Adipocyte (in vitro differentiated cells): Measurements from ENCODE around the gene MYO1D.
"Not testable (repeated sequence)": the region's sequence is repeated elsewhere in the genome, so short reads cannot be mapped to it uniquely, and the experiment has no call there.

Experiments used
- DNase-seq: peaks from one replicate; pipeline ENCODE4 v3.0.0-alpha.2; 2015; ENCODE audit warnings: low read depth
- H3K27me3 ChIP-seq: replicated peaks from 2 replicates; pipeline ENCODE4 v1.7.0; 2013; ENCODE audit warnings: mild to moderate bottlenecking, low read length, moderate library complexity; ENCODE audit not compliant: control insufficient read depth, insufficient read depth
- H3K36me3 ChIP-seq: 2 replicates; pipeline ENCODE4 v1.7.0; 2013; ENCODE audit warnings: low read length, mild to moderate bottlenecking, moderate library complexity; ENCODE audit not compliant: control insufficient read depth, insufficient read depth, severe bottlenecking
- H3K4me1 ChIP-seq: 2 replicates; pipeline ENCODE4 v1.7.0; 2013; ENCODE audit warnings: mild to moderate bottlenecking, low read length, moderate library complexity; ENCODE audit not compliant: control insufficient read depth, insufficient read depth
- H3K4me3 ChIP-seq: 2 replicates; pipeline ENCODE4 v1.7.0; 2013; ENCODE audit warnings: mild to moderate bottlenecking, low read length, moderate library complexity
- H3K9ac ChIP-seq: 2 replicates; pipeline ENCODE4 v1.7.0; 2013; ENCODE audit warnings: mild to moderate bottlenecking, low read length, moderate library complexity
- H3K9me3 ChIP-seq: 2 replicates; pipeline ENCODE4 v1.7.0; 2013; ENCODE audit warnings: mild to moderate bottlenecking, low read length, moderate library complexity; ENCODE audit not compliant: control insufficient read depth

Gene MYO1D

DNA sequence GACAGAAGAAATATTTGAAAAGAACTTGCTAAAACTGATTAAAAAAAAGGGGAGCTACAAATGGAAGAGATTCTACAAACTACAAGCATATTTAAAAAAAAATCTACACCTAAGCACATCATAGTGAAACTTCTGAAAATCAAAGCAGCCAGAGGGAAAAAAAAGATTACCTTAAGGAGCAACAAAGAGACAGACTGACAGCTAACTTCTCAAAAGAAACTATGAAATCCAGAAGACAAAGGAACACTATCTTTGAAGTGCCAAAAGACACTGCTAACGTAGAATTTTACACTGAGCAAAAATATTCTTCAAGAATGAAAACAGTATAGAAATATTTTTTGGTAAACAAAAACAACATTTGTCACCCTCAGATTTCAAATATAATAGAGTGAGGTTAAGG, 151.2 kb downstream of the MYO1D start:
- no peak for DNase-seq
- no peaks in the 10 kb centered on the region for H3K4me1 ChIP-seq
- no peaks in the 10 kb centered on the region for H3K27me3 ChIP-seq
- peaks cover 2% of the 10 kb centered on the region for H3K9me3 ChIP-seq
- no peak overlapping the region for H3K4me3 ChIP-seq
- no peak overlapping the region for H3K9ac ChIP-seq
- H3K36me3 ChIP-seq, result peaks cover 30% of the 10 kb centered on the region

DNA sequence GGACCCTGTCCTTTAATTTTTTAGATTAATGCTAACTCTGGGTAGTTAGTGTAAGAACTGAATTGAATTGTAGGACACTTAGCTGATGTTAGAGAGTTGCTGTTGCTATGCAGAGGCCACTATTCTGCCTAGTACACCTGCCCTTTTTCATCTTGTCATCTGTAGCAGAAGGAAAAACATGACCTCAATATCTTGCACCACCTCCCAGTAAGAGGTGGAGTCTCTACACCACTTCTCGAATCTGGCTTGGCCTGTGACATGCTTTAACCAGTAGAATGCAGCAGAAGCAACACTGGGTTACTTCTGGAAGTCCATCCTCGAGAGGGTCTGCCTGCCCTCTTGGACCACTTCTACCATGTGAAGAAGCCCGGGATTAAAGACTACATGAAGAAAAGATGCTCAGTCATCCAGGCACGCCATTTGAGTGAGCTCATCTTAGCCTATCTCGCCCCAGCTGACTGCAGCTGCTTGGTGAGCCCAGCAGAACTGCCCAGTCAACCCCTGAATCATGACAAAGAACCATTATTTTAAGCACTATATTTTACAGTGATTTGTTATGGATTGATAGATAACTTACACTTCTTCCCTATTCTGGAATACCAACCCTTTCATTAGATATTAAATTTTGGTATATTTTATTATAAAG, 153.5 kb downstream of the MYO1D start:
- DNase-seq, result no peak

DNA sequence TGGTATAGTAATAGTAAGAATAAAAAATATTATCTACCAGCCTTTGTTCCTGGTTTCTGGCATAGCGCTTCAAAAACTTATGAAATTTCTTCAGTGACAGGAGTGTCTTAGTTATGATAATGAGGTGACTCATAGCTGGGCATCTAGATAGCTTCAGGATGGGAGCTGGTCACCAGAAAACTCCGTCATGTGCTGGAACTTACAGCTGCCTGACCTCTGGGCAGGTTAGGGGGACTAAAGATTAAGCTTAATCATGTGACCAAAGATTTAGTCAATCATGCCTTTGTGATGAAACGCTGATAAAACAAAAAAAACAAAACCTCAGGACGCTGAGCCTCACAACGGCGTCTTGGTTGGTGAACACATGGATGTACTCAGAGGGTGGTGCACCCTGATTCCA, 154.2 kb downstream of the MYO1D start:
- Histone ChIP-seq H3K4me1 (no peaks in the 10 kb centered on the region), H3K9me3 (peaks cover 2% of the 10 kb centered on the region), H3K36me3 (peaks cover 55% of the 10 kb centered on the region), H3K4me3 (no peak overlapping the region), H3K9ac (no peak overlapping the region), H3K27me3 (no peaks in the 10 kb centered on the region)
- DNase-seq, result no peak

More for the DNA sequence above, 153.5 kb downstream of the MYO1D start:
- H3K27me3 ChIP-seq, result no peaks in the 10 kb centered on the region
- H3K36me3 ChIP-seq, result peaks cover 48% of the 10 kb centered on the region
- H3K4me1 ChIP-seq, result no peaks in the 10 kb centered on the region
- H3K4me3 ChIP-seq, result no peak overlapping the region
- no peak overlapping the region for H3K9ac ChIP-seq
- H3K9me3 ChIP-seq, result peaks cover 2% of the 10 kb centered on the region

GRCh38 chr17:32720671-32721070, 156.3 kb downstream of the MYO1D start:
- Histone ChIP-seq H3K4me1 (no peaks in the 10 kb centered on the region), H3K4me3 (no peak overlapping the region), H3K9ac (no peak overlapping the region), H3K27me3 (no peaks in the 10 kb centered on the region), H3K36me3 (peaks cover 56% of the 10 kb centered on the region), H3K9me3 (peaks cover 2% of the 10 kb centered on the region)
- no peak for DNase-seq

- peaks cover 49% of the 10 kb centered on the region for H3K36me3 ChIP-seq
- H3K27me3 ChIP-seq, result no peaks in the 10 kb centered on the region
- H3K9ac ChIP-seq, result no peak overlapping the region
- H3K4me1 ChIP-seq, result no peaks in the 10 kb centered on the region
- H3K9me3 ChIP-seq, result no peaks in the 10 kb centered on the region
- no peak for DNase-seq
- H3K4me3 ChIP-seq, result no peak overlapping the region
Observed at GRCh38 chr17:32719689-32720088, 157.2 kb downstream of the MYO1D start.

DNA sequence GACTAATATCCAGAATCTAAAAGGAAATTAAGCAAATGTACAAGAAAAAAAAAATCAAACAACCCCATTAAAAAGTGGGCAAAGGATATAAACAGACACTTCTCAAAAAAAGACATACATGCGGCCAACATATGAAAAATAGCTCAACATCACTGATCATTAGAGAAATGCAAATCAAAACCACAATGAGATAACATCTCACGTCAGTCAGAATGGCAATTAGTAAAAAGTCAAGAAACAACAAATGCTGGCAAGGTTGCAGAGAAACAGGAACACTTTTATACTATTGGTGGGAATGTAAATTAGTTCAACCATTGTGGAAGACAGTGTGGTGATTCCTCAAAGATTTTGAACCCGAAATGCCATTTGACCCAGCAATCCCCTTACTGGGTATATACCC, 162.0 kb downstream of the MYO1D start:
- not testable (repeated sequence) for H3K27me3 ChIP-seq, H3K4me1 ChIP-seq, H3K4me3 ChIP-seq, H3K9ac ChIP-seq, DNase-seq, H3K9me3 ChIP-seq
- peaks cover 59% of the 10 kb centered on the region for H3K36me3 ChIP-seq

- DNase-seq, H3K4me1 ChIP-seq: not testable (repeated sequence)
Observed at GRCh38 chr17:32714206-32714605, 162.7 kb downstream of the MYO1D start.

DNA sequence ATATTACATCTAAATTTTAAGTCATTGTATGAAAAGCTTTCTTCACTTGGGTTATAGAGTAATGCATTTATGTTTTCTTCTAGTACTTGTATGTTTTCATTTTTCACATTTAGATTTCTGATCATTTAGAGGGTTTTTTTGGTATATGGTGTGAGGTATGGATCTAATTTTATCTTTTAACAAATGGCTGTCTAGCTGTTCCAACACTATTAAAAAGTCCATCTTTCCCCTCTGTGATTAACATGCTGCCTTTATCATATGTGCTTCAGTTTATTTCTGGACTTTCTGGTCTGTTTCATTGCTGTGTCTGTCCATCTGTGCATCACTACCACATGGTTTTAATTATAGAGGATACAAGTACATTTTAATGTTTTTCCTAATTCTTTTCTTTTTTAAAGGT, 163.8 kb downstream of the MYO1D start:
- Histone ChIP-seq H3K36me3 (peaks cover 50% of the 10 kb centered on the region), H3K27me3 (no peaks in the 10 kb centered on the region), H3K4me1 (no peaks in the 10 kb centered on the region), H3K9ac (no peak overlapping the region), H3K9me3 (no peaks in the 10 kb centered on the region), H3K4me3 (no peak overlapping the region)
- DNase-seq, result no peak

More at GRCh38 chr17:32714206-32714605, 162.7 kb downstream of the MYO1D start:
- H3K27me3 ChIP-seq, H3K4me3 ChIP-seq, H3K9ac ChIP-seq, H3K9me3 ChIP-seq: not testable (repeated sequence)
- peaks cover 59% of the 10 kb centered on the region for H3K36me3 ChIP-seq

DNA sequence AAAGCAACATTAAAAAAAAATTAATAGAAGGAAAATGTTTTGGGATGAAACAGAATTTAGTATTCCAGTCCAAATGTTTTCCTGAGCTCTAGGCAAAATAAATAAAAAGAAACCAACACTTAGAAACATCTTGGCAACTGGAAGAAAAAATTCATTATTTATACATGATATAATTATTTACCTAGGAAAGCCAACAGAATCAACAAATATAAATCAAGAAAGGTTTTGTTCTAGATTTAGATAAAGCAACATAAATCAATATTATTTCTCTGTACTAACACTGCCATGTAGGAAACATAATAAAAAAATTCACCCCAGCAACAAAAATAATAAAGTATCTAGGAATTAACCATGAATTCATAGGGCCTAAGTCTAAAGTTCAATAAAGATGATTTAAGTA, 167.4 kb downstream of the MYO1D start:
- peaks cover 42% of the 10 kb centered on the region for H3K36me3 ChIP-seq
- no peak for DNase-seq

DNA sequence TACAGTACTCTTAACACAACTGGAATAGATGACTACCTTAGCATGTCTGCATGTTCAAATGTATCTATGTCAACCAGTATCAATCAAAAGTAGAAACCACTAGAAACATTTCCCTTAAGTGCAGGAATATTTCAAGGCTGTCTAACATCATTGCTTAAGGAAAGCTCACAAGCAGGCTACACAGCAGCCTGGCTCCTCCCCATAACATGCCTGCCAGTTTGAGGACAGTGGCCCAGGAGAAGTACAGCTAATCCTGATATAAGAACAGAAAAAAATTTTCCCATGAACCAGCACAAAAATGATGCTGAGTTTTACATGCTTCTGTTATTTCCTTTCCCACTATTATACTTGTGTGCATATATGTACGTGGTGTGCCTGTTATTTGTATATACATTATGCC, 175.1 kb downstream of the MYO1D start:
- no peaks in the 10 kb centered on the region for H3K9me3 ChIP-seq
- H3K9ac ChIP-seq, result no peak overlapping the region
- peak; percentile 3 for DNase-seq
- no peaks in the 10 kb centered on the region for H3K27me3 ChIP-seq
- no peak overlapping the region for H3K4me3 ChIP-seq
- H3K4me1 ChIP-seq, result no peaks in the 10 kb centered on the region
- H3K36me3 ChIP-seq, result peaks cover 4% of the 10 kb centered on the region

More for the DNA sequence above, 167.4 kb downstream of the MYO1D start:
- Histone ChIP-seq H3K27me3 (no peaks in the 10 kb centered on the region), H3K4me1 (no peaks in the 10 kb centered on the region), H3K4me3 (no peak overlapping the region), H3K9ac (no peak overlapping the region), H3K9me3 (no peaks in the 10 kb centered on the region)

DNA sequence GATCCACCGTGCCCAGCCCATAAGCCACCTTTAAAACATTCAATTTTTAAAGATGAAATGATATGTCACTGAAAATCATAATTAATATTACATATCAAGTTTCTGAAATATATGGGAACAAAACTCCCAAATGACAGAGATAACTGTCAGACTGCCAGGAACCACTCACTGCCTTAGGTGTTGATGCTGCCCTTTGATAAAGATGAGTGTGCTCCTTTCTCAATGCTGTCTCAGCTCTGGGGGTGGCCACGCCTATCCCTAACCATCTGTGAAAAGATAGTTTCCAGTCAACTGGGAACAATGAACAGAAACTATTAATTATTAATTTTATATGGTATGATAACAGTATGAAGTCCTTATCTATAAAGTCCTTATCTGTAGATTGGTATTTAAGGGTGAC, 177.7 kb downstream of the MYO1D start:
- no peak for DNase-seq
- no peaks in the 10 kb centered on the region for H3K27me3 ChIP-seq
- no peaks in the 10 kb centered on the region for H3K36me3 ChIP-seq
- no peak overlapping the region for H3K4me3 ChIP-seq
- no peak overlapping the region for H3K9ac ChIP-seq
- H3K9me3 ChIP-seq, result no peaks in the 10 kb centered on the region
- H3K4me1 ChIP-seq, result no peaks in the 10 kb centered on the region
